GM12878 (cell line): ENCODE measurements around the gene GJC3. TPM values are rescaled to one million over a fixed set of nuclear protein-coding genes. Genes with fewer than 3 reads are reported as not detected.

Experiments used
- ATAC-seq: fragments of 200-7000 bp; cut with Tn5 transposase; 3 replicates; pipeline ENCODE4 v1.9.1; 2020; ENCODE audit warnings: mild to moderate bottlenecking, moderate library complexity
- Bru-seq: library from RNA; stranded (reverse); fragments of 400-500 nt; gene quantifications from one replicate; lab custom pipeline; 2021; lab: Mats Ljungman, UMichigan
- BruChase-seq, 2 experiments: library from RNA; stranded (reverse); fragments of 400-500 nt; gene quantifications; one replicate each; lab custom pipeline; 2021; lab: Mats Ljungman, UMichigan
- BruUV-seq: library from RNA; stranded (reverse); fragments of 400-500 nt; replicated peaks from 2 replicates; lab custom pipeline; 2021; lab: Mats Ljungman, UMichigan
- CTCF ChIA-PET: fragments of 300-600 bp; sonication (Branson Sonifier 250); formaldehyde crosslinking; extraction: SDS; loops from one replicate; lab custom pipeline; 2021; ENCODE audit warnings: inconsistent platforms; lab: Yijun Ruan, JAX
- POLR2A ChIA-PET: fragments of 350-600 bp; formaldehyde crosslinking; extraction: SDS; loops from one replicate; lab custom pipeline; 2021; ENCODE audit warnings: inconsistent platforms; lab: Charles Lee
- RAD21 ChIA-PET: fragments of 300-600 bp; sonication (Branson Sonifier 250); formaldehyde crosslinking; loops from one replicate; lab custom pipeline; 2023; ENCODE audit warnings: antibody characterized with exemption; ENCODE audit not compliant: unreplicated experiment; lab: Charles Lee
- SMC1A ChIA-PET: fragments of 300-600 bp; sonication (Branson Sonifier 250); formaldehyde crosslinking; loops from one replicate; lab custom pipeline; 2023; ENCODE audit not compliant: unreplicated experiment, uncharacterized antibody; lab: Charles Lee
- DNase-seq: peaks from one replicate; pipeline ENCODE4 v3.0.0-alpha.2; 2011; ENCODE audit warnings: low read depth, low spot score
- FAIRE-seq: peaks from 3 replicates; lab custom pipeline; 2011; peaks lifted over from hg19 to GRCh38; lab: Jason Lieb, UNC
- H2AFZ ChIP-seq: 2 replicates; pipeline ENCODE4 v1.6.0; 2011; ENCODE audit warnings: low read depth, low read length, control low read depth; ENCODE audit not compliant: control insufficient read depth
- H3K27ac ChIP-seq: 2 replicates; pipeline ENCODE4 v1.5.1; 2011; ENCODE audit warnings: control low read depth; ENCODE audit not compliant: control insufficient read depth, insufficient read depth
- H3K27me3 ChIP-seq, 2 experiments: replicated peaks in 1 of 2; 2 replicates each; pipeline versions ENCODE4 v1.6.0 to v1.6.1; 2011; ENCODE audit warnings: low read length in 1 of 2; ENCODE audit not compliant: control insufficient read depth in 2 of 2, insufficient read depth in 2 of 2
- H3K36me3 ChIP-seq, 2 experiments: 2 replicates each; pipeline ENCODE4 v1.5.1; 2011; ENCODE audit warnings: low read length in 1 of 2; ENCODE audit not compliant: control insufficient read depth in 2 of 2, insufficient read depth in 2 of 2
- H3K4me1 ChIP-seq: 2 replicates; pipeline ENCODE4 v1.6.1; 2011; ENCODE audit warnings: mild to moderate bottlenecking, low read length, moderate library complexity, mixed read lengths; ENCODE audit not compliant: control insufficient read depth, insufficient read depth
- H3K4me2 ChIP-seq: 2 replicates; pipeline ENCODE4 v1.6.0; 2011; ENCODE audit warnings: control low read depth; ENCODE audit not compliant: control insufficient read depth, insufficient read depth
- H3K4me3 ChIP-seq: fragments of 200-600 bp; sonication (generic); 2 replicates; pipeline ENCODE4 v1.5.1; 2016
- H3K79me2 ChIP-seq: 2 replicates; pipeline ENCODE4 v1.6.0; 2011; ENCODE audit warnings: low read length; ENCODE audit not compliant: control insufficient read depth, insufficient read depth
- H3K9ac ChIP-seq: 2 replicates; pipeline ENCODE4 v1.8.0; 2011; ENCODE audit warnings: low read length, control low read depth, mixed read lengths; ENCODE audit not compliant: control insufficient read depth, insufficient read depth
- H3K9me3 ChIP-seq: replicated peaks from 3 replicates; pipeline ENCODE4 v1.5.1; 2011; ENCODE audit warnings: mild to moderate bottlenecking, low read length; ENCODE audit not compliant: control insufficient read depth, insufficient read depth
- H4K20me1 ChIP-seq: 2 replicates; pipeline ENCODE4 v1.6.0; 2011; ENCODE audit not compliant: control insufficient read depth, insufficient read depth
- CHD2 ChIP-seq: IDR thresholded peaks from 2 replicates; pipeline ENCODE4 v1.6.1; 2011; ENCODE audit warnings: low read depth, low read length, improper control_type of control experiment, borderline replicate concordance
- JUND ChIP-seq: IDR thresholded peaks from 2 replicates; pipeline ENCODE4 v1.6.1; 2012; ENCODE audit warnings: low read depth, mild to moderate bottlenecking, low read length, improper control_type of control experiment, moderate library complexity
- MTA3 ChIP-seq: IDR thresholded peaks from 2 replicates; pipeline ENCODE4 v1.6.1; 2012; ENCODE audit warnings: low read length, inconsistent platforms, borderline replicate concordance
- NFYA ChIP-seq: IDR thresholded peaks from 2 replicates; pipeline ENCODE4 v1.6.1; 2011; ENCODE audit warnings: low read depth, mild to moderate bottlenecking, low read length, improper control_type of control experiment, borderline replicate concordance
- RAD51 ChIP-seq: fragments of 450-650 bp; IDR thresholded peaks from 2 replicates; pipeline ENCODE4 v1.6.1; 2016; ENCODE audit warnings: moderate library complexity, mild to moderate bottlenecking, inconsistent platforms
- WGBS: methylation state at CpG from one replicate; pipeline ENCODE4 v1.1.6; 2016; ENCODE audit warnings: low lambda C conversion rate; ENCODE audit not compliant: insufficient replicate concordance, insufficient coverage; ENCODE audit errors: missing lambda C conversion rate; 5-methylcytosine and 5-hydroxymethylcytosine counted together
- in situ Hi-C: fragments of 300-500 bp; cut with MboI; formaldehyde crosslinking; loops from 9 replicates; pipeline ENCODE4 v1.14.3; 2018; ENCODE audit warnings: mixed read lengths
- intact Hi-C: fragments of 100-400 bp; cut with micrococcal nuclease; formaldehyde crosslinking; loops from one replicate; pipeline ENCODE4 v1.14.2; 2022; ENCODE audit not compliant: unreplicated experiment
- long read RNA-seq, 2 experiments: library from polyadenylated mRNA; unstranded; transcript quantifications; one replicate each; pipeline ENCODE4 v2.0.0, GENCODE V29; 2019 to 2020
- polyA minus RNA-seq, 3 experiments: library from RNA; depleted of rRNA, polyadenylated mRNA; stranded (reverse); fragments of >200 nt; gene quantifications; 2 replicates each; pipeline ENCODE4 v1.2.3, GENCODE V29; 2011
- polyA plus RNA-seq, 11 experiments: library from polyadenylated mRNA; depleted of rRNA in 4 of 11; unstranded in 6 of 11; stranded (reverse) in 5 of 11; fragments of >200 nt; fragmentation: Nextera tagmentation in 4 of 11; fragmentation: Illumina TruSeq in 1 of 11; extraction: Ambion mirVana in 4 of 11; extraction: Trizol in 1 of 11; gene quantifications; 1 replicate in 1 of 11; 2 replicates in 10 of 11; pipeline versions ENCODE4 v1.2.1 to v1.2.3, GENCODE V29; 2011 to 2016; ENCODE audit warnings: inconsistent platforms in 2 of 11, missing spikeins in 2 of 11, low read depth in 1 of 11
- total RNA-seq, 4 experiments: library from RNA; depleted of rRNA in 3 of 4; stranded (reverse); fragments of >200 nt in 3 of 4; fragmentation: Illumina TruSeq in 1 of 4; extraction: Trizol in 1 of 4; gene quantifications; 2 replicates each; pipeline versions ENCODE4 v1.2.1 to v1.2.3, GENCODE V29; 2013 to 2021
- TF ChIP-seq, protein P1 (sequence below): fragments of 450-650 bp; IDR thresholded peaks from 2 replicates; pipeline ENCODE4 v1.6.1; 2017; ENCODE audit warnings: mild to moderate bottlenecking, moderate library complexity
- TF ChIP-seq, protein P2 (sequence below): fragments of 450-650 bp; IDR thresholded peaks from 2 replicates; pipeline ENCODE4 v1.6.1; 2016; ENCODE audit warnings: mild to moderate bottlenecking, moderate library complexity, borderline replicate concordance

The GJC3 gene, protein sequence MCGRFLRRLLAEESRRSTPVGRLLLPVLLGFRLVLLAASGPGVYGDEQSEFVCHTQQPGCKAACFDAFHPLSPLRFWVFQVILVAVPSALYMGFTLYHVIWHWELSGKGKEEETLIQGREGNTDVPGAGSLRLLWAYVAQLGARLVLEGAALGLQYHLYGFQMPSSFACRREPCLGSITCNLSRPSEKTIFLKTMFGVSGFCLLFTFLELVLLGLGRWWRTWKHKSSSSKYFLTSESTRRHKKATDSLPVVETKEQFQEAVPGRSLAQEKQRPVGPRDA
- total RNA-seq (2013; cell fraction: nucleolus; rRNA removed) = not detected in 2 replicates
- total RNA-seq (2014; rRNA removed) (not detected in 2 replicates), total RNA-seq (2014; rRNA removed; fragmentation: Illumina TruSeq; extraction: Trizol) (0.18 TPM in 1 of 2 replicates, not detected in the other), total RNA-seq (2021) (not detected in 2 replicates), polyA plus RNA-seq (2011; rRNA removed) (not detected in 2 replicates), polyA plus RNA-seq (2014; fragmentation: Illumina TruSeq; extraction: Trizol) (0.06 TPM in 1 of 2 replicates, not detected in the other), polyA plus RNA-seq (2014; fragmentation: Nextera tagmentation; extraction: Ambion mirVana) (not detected), polyA plus RNA-seq (2014; rRNA removed) (0.06 and 0.20 TPM in 2 replicates), polyA plus RNA-seq (2016; fragmentation: Nextera tagmentation; extraction: Ambion mirVana) (under 1 TPM in 1 of 2 experiments, not detected in 1; 0.11 TPM), polyA minus RNA-seq (2011; rRNA and poly(A)+ RNA removed) (not detected in 2 replicates), Bru-seq, nascent RNA (not detected), BruChase-seq, experiment 1, labeled RNA remaining after a 6-hour chase (not detected), BruChase-seq, experiment 2, labeled RNA remaining after a 2-hour chase (not detected)
- polyA plus RNA-seq (2011; ENCODE audit: low read depth) = not detected
- not detected in 2 replicates for polyA plus RNA-seq (2011; cell fraction: cytosol; rRNA removed)
- not detected in 2 replicates for polyA plus RNA-seq (2011; cell fraction: nucleus; rRNA removed)
- polyA plus RNA-seq (2012) = 0.20 and 0.28 TPM in 2 replicates
- not detected in 2 replicates for polyA minus RNA-seq (2011; cell fraction: cytosol; rRNA and poly(A)+ RNA removed)
- polyA minus RNA-seq (2011; cell fraction: nucleus; rRNA and poly(A)+ RNA removed) = not detected in 2 replicates
- long read RNA-seq, experiment 1 = 0 reads
- long read RNA-seq, experiment 2 = 0 reads

DNA sequence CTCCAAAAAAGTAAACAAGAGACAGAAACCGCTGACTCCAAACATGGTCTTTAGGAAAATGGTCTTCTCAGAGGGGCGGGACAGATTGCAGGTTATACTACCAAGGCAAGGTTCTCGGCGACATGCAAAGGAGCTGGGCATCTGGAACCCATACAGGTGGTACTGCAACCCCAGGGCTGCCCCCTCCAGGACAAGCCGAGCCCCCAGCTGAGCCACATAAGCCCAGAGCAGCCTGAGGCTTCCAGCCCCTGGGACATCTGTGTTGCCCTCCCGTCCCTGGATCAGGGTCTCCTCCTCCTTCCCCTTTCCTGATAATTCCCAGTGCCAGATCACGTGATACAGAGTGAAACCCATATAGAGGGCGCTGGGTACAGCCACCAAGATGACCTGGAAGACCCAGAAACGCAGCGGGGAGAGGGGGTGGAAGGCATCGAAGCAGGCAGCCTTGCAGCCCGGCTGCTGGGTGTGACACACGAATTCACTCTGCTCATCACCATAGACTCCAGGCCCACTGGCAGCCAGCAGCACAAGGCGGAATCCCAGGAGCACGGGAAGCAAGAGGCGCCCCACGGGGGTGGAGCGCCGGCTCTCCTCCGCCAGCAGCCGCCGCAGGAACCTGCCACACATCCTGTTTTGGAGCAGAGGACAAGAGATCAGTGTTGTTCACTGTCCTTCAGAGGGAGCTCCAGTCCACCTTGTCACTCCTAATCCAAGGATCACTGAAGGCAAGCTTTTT, at the start of gene GJC3:
GJC3 (minus strand) TSS at position 627 of the 736 bp plus-strand sequence; CDS start at position 627, 0 bp downstream.
- Histone ChIP-seq H3K9me3 (no peaks in the 10 kb centered on the region), H3K79me2 (no peaks in the 10 kb centered on the region), H2AFZ (no peak within 1 kb of the TSS), H3K36me3 (no peaks in the 10 kb centered on the region), H3K27me3 (peaks cover 4 to 5% of the 10 kb centered on the region in 2 experiments; a peak in 3 of 4 replicates), H3K9ac (no peak within 1 kb of the TSS), H3K4me1 (no peaks in the 10 kb centered on the region), H3K4me2 (peak within 1 kb of the TSS; percentile 47), H4K20me1 (no peaks in the 10 kb centered on the region), H3K4me3 (no peak within 1 kb of the TSS), H3K27ac (no peak within 1 kb of the TSS)
- 11% methylated on average over 22 of the region's 22 CpGs for WGBS
- DNase-seq = no peak
- ATAC-seq = peak; percentile 81
- FAIRE-seq = no peak
- ChIA-PET RAD21 (interaction anchor here (0.6 to 1.0 kb wide), 2 partner anchors 16 to 59 kb away, joined by 4 read pairs; no protein-coding TSS in a partner anchor), SMC1A (no interaction called here), POLR2A (no interaction called here), CTCF (interaction anchor here (2.0 kb wide), 1 partner anchor 15 kb away, joined by 8 read pairs; no protein-coding TSS in a partner anchor)
- BruUV-seq = no TSS peak
- intact Hi-C loops = no loop called here
- in situ Hi-C loops = no loop called here
- TF ChIP-seq RAD51 = 0 out of 2 replicates have a peak, but pooled peaks have one; percentile 15
- TF ChIP-seq, protein P1, sequence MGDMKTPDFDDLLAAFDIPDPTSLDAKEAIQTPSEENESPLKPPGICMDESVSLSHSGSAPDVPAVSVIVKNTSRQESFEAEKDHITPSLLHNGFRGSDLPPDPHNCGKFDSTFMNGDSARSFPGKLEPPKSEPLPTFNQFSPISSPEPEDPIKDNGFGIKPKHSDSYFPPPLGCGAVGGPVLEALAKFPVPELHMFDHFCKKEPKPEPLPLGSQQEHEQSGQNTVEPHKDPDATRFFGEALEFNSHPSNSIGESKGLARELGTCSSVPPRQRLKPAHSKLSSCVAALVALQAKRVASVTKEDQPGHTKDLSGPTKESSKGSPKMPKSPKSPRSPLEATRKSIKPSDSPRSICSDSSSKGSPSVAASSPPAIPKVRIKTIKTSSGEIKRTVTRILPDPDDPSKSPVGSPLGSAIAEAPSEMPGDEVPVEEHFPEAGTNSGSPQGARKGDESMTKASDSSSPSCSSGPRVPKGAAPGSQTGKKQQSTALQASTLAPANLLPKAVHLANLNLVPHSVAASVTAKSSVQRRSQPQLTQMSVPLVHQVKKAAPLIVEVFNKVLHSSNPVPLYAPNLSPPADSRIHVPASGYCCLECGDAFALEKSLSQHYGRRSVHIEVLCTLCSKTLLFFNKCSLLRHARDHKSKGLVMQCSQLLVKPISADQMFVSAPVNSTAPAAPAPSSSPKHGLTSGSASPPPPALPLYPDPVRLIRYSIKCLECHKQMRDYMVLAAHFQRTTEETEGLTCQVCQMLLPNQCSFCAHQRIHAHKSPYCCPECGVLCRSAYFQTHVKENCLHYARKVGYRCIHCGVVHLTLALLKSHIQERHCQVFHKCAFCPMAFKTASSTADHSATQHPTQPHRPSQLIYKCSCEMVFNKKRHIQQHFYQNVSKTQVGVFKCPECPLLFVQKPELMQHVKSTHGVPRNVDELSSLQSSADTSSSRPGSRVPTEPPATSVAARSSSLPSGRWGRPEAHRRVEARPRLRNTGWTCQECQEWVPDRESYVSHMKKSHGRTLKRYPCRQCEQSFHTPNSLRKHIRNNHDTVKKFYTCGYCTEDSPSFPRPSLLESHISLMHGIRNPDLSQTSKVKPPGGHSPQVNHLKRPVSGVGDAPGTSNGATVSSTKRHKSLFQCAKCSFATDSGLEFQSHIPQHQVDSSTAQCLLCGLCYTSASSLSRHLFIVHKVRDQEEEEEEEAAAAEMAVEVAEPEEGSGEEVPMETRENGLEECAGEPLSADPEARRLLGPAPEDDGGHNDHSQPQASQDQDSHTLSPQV = no peak
- TF ChIP-seq JUND = no peak
- TF ChIP-seq CHD2 = no peak
- no peak for TF ChIP-seq MTA3
- TF ChIP-seq, protein P2, sequence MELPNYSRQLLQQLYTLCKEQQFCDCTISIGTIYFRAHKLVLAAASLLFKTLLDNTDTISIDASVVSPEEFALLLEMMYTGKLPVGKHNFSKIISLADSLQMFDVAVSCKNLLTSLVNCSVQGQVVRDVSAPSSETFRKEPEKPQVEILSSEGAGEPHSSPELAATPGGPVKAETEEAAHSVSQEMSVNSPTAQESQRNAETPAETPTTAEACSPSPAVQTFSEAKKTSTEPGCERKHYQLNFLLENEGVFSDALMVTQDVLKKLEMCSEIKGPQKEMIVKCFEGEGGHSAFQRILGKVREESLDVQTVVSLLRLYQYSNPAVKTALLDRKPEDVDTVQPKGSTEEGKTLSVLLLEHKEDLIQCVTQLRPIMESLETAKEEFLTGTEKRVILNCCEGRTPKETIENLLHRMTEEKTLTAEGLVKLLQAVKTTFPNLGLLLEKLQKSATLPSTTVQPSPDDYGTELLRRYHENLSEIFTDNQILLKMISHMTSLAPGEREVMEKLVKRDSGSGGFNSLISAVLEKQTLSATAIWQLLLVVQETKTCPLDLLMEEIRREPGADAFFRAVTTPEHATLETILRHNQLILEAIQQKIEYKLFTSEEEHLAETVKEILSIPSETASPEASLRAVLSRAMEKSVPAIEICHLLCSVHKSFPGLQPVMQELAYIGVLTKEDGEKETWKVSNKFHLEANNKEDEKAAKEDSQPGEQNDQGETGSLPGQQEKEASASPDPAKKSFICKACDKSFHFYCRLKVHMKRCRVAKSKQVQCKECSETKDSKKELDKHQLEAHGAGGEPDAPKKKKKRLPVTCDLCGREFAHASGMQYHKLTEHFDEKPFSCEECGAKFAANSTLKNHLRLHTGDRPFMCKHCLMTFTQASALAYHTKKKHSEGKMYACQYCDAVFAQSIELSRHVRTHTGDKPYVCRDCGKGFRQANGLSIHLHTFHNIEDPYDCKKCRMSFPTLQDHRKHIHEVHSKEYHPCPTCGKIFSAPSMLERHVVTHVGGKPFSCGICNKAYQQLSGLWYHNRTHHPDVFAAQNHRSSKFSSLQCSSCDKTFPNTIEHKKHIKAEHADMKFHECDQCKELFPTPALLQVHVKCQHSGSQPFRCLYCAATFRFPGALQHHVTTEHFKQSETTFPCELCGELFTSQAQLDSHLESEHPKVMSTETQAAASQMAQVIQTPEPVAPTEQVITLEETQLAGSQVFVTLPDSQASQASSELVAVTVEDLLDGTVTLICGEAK = no peak
- no peak for TF ChIP-seq NFYA
